SK-N-MC (cell line): Measurements from ENCODE around the gene PNMA8A.

Experiments
- DNase-seq: peaks from one replicate; pipeline ENCODE4 v3.0.0-alpha.2; 2011; ENCODE audit warnings: low read depth, low spot score
- H3K27ac ChIP-seq: fragments of 200-600 bp; sonication (generic); 2 replicates; pipeline ENCODE4 v1.5.1; 2016; ENCODE audit warnings: mixed run types
- H3K36me3 ChIP-seq: fragments of 200-600 bp; sonication (generic); 2 replicates; pipeline ENCODE4 v1.6.1; 2017; ENCODE audit warnings: antibody characterized with exemption, low read length, mixed read lengths; ENCODE audit not compliant: insufficient read depth
- H3K4me3 ChIP-seq: fragments of 200-600 bp; sonication (generic); 2 replicates; pipeline ENCODE4 v1.5.1; 2016
- H3K9ac ChIP-seq: fragments of 200-600 bp; sonication (generic); 2 replicates; pipeline ENCODE4 v1.8.0; 2017; ENCODE audit warnings: mixed run types, mixed read lengths; ENCODE audit not compliant: insufficient read length
- H3K9me3 ChIP-seq: fragments of 200-600 bp; sonication (generic); 2 replicates; pipeline ENCODE4 v1.6.1; 2017; ENCODE audit warnings: low read depth, mild to moderate bottlenecking, antibody characterized with exemption, low read length, moderate library complexity, mixed read lengths
- EZH2 ChIP-seq: fragments of 200-600 bp; sonication (generic); IDR thresholded peaks from one replicate; pipeline ENCODE4 v1.6.1; 2017; ENCODE audit warnings: antibody characterized with exemption
- FOXP2 ChIP-seq: optimal IDR thresholded peaks from 2 replicates; pipeline ENCODE3; 2011; ENCODE audit warnings: mild to moderate bottlenecking, moderate library complexity; ENCODE audit not compliant: insufficient read depth; ENCODE audit errors: extremely low read length, control extremely low read depth
- POLR2AphosphoS5 ChIP-seq: IDR thresholded peaks from 2 replicates; pipeline ENCODE4 v1.6.1; 2012; ENCODE audit warnings: mild to moderate bottlenecking, low read depth, low read length, borderline replicate concordance

The PNMA8A gene

DNA sequence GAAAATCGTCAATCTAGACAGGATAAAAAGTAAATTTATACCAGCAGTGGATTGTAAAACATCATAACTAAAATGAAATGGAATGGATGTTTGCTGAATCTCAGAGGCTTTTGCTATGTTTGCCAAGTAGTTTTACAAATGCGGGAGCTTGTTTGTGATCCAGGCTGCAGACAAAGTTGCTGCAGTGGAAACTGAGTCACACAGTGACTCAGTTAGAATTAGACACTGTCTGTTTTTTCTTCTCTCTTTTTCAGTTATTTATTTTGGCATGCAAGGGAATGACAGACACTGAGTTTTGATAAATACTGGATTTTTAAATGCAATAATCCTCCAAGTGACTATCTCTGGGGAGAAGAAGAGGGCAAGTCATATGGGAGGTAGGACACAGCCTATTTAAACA is 4.6 kb upstream of the PNMA8A start:
- TF ChIP-seq EZH2 (no peak), POLR2AphosphoS5 (no peak), FOXP2 (no peak)
- Histone ChIP-seq H3K27ac (no peak overlapping the region), H3K4me3 (no peak overlapping the region), H3K9ac (no peak overlapping the region), H3K9me3 (no peaks in the 10 kb centered on the region), H3K36me3 (no peaks in the 10 kb centered on the region)
- no peak for DNase-seq

DNA sequence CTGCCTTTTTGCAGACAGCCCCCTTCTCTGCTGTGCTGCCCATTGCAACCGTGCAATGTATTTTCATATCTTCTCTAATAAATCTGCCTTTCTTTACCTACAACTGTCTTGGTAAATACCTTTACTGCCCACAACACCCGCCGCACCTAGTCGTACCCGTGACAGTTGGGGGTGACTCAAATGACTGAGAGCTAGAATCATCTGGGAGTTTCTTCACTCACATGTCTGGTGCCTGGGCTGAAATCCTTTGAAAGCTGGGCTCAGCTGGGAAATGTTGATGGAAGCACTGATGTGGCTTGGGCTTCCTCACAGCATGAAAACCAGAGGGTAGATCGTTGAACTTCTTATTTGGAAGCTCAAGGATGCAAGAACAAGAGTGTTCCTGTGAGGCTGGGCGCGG is 2.8 kb upstream of the PNMA8A start:
- H3K27ac ChIP-seq: no peak overlapping the region
- no peak for DNase-seq
- H3K9ac ChIP-seq: no peak overlapping the region
- H3K36me3 ChIP-seq: no peaks in the 10 kb centered on the region; the same call in 1 of the 2 replicates
- no peaks in the 10 kb centered on the region for H3K9me3 ChIP-seq
- TF ChIP-seq EZH2 (no peak), POLR2AphosphoS5 (no peak), FOXP2 (no peak)
- H3K4me3 ChIP-seq: no peak overlapping the region

DNA sequence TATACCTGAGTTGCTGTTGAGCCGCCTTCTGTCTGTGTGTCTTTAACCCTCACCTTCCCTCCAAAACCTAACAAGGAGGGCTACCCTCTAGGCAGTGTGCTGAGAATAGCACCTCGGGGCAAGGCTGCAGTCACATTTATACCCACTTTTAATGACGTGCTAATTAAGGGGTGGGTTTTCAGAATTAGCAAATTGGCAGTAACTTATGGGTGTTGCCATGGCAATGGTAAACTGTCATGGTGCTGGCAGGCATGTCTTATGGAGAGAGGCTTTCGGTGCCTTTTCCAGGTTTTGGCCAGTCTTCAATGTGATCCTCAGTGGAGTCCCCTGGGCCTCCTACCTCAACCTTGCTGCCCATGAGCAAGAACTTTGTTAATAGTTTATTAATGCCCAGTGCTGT is 1.2 kb upstream of the PNMA8A start:
- H3K9me3 ChIP-seq: no peaks in the 10 kb centered on the region
- H3K36me3 ChIP-seq: no peaks in the 10 kb centered on the region; the same call in 1 of the 2 replicates
- no peak for DNase-seq
- no peak overlapping the region for H3K9ac ChIP-seq
- H3K4me3 ChIP-seq: no peak overlapping the region
- no peak overlapping the region for H3K27ac ChIP-seq
- no peak for TF ChIP-seq POLR2AphosphoS5
- no peak for TF ChIP-seq EZH2
- TF ChIP-seq FOXP2: no peak

DNA sequence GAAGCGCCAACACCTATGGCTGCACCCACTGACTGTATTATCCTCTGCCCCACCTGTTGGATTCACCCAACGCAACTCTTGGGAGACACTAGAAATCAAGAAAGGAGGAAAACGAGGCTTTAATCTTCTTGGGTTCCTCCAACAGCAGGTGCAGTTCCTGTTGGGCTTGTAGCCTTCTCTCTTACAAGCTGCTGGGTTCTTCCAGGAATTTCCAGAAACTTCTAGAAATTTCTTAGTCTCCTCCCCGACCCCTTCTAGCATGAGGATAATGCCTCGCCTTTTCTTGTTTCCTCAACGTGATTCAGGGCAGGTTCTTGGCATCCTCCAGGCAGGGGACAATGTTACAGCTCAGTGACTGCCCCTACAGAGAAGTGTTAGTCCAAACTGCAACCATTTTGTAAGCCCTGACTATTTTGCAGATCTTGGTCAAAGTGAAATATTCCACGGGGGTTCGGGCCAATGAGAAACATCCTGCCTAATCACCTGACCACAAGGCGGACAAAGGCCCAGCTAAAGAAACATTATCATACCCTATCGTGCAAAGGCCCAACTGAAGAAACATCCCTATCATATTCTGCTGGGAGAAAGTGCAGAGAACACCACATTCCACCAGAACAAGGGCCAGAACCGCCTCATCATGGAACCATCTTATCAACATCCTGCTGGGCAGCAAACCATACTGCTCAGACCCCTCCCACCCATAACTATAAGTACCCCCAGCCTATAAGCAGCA is 614 bp upstream of the PNMA8A start:
- Histone ChIP-seq H3K4me3 (peak overlapping the region; percentile 91), H3K9ac (no peak overlapping the region), H3K36me3 (no peaks in the 10 kb centered on the region; the same call in 1 of the 2 replicates), H3K9me3 (no peaks in the 10 kb centered on the region), H3K27ac (no peak overlapping the region)
- no peak for DNase-seq
- TF ChIP-seq FOXP2: no peak
- TF ChIP-seq EZH2: no peak
- no peak for TF ChIP-seq POLR2AphosphoS5

DNA sequence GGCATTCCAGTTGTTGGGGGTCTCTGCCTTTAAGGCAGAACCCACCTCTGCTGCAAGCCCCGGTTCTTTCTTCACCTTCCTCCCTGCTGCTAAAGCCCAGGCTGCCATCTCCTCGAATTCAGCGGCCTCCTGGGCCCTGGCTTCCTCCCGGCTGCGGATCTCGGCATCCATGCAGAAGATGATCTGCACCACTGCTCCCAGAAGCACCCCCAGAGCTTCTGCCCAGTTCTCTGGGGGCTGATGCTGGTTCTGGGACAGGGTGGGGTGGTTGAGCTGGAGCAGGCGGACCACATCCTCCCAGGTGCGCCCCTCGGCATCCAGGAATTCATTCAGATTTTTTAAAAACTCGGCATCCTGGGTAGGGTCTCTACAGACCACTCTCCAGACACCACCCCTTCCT is 987 bp downstream of the PNMA8A start:
- H3K4me3 ChIP-seq: peak overlapping the region; percentile 91

DNA sequence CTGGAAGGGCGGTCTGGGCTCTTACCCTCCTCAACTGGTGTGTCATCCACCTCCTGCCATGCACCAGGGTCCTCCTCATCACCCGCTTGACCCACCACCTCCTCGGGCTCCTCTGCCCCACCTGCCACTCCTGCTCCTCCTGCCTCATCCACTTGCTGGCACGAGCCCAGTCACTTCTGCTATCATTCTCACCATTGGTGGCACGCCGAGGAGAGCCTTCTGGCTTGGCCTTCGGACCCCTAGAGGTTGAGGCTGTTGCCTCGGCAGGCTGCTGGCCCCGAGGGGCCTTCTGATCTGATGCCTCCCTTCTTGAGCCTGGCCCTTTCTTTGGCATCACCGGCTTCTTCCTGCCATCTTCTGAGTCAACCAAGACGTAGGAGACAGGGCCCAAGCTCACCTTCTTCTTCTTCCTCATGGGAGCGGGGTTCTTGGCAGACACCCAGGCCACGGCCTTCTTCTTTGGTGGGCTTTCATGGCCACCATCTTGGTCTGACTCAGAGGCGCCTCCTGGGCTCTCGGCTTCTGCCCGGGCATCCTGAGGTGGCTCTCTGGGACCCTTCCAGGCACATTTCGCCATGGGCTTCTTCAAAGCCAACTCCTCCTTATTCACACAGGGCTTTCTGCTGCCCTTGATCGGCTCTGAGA is 1.7 kb downstream of the PNMA8A start:
- no peaks in the 10 kb centered on the region for H3K9me3 ChIP-seq
- no peak overlapping the region for H3K27ac ChIP-seq
- DNase-seq: no peak
- H3K4me3 ChIP-seq: no peak overlapping the region
- TF ChIP-seq FOXP2: no peak
- no peak for TF ChIP-seq EZH2
- TF ChIP-seq POLR2AphosphoS5: no peak
- H3K36me3 ChIP-seq: no peaks in the 10 kb centered on the region; the same call in 1 of the 2 replicates
- no peak overlapping the region for H3K9ac ChIP-seq

More for the DNA sequence above, 987 bp downstream of the PNMA8A start:
- Histone ChIP-seq H3K9me3 (no peaks in the 10 kb centered on the region), H3K36me3 (no peaks in the 10 kb centered on the region; the same call in 1 of the 2 replicates), H3K27ac (no peak overlapping the region), H3K9ac (no peak overlapping the region)
- no peak for TF ChIP-seq FOXP2
- no peak for TF ChIP-seq POLR2AphosphoS5
- no peak for DNase-seq

DNA sequence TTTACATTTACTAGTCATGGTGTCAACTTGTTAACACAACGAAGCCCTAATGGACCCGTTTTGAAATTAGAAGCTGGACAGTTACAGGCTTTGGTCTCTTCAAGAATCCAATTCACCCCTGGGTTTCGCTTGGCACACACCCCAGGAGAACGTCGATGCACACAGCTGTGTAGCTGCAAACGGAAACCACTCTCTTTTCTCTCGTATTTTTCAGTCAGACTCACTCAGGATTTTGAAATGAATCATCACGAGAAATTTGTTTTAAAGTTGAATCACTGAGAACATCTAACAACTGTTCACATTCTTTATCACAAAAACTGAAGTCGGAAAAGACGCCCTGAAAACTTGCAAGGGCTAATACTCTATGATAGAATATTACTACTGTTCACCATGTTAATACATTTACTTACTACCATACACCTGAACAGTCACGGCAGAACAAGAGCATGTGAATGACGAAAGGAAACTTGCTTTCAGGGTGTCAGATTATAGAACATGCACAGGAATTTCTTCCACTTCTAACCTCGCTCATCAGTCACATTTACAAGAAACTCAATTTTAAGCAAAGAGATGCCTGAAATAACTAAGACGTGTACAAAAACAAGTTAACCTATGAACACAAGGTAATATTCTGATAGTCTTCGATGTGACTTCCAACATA is 4.7 kb downstream of the PNMA8A start:
- Histone ChIP-seq H3K36me3 (no peaks in the 10 kb centered on the region; the same call in 1 of the 2 replicates), H3K9me3 (no peaks in the 10 kb centered on the region), H3K4me3 (no peak overlapping the region), H3K27ac (no peak overlapping the region), H3K9ac (no peak overlapping the region)
- TF ChIP-seq POLR2AphosphoS5: no peak
- DNase-seq: no peak

DNA sequence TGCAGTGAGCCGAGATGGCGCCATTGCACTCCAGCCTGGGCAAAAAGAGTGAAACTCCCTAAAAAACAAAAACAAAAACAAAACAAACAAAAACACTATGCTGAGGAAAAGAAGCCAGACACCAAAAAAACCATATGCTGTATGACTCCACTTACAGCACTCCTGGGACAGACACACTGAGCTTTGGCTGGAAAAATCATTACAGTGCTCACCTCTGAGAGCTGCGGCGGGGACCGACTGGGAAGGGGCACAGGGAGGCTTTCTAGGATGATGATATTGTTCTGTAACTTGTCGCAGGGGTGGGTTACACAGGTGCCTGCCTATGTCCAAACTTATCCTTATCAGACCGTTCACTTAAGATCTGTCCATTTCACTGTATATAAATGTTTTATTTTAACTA is 7.8 kb downstream of the PNMA8A start:
- TF ChIP-seq FOXP2: no peak
- no peak for TF ChIP-seq EZH2
- TF ChIP-seq POLR2AphosphoS5: no peak
- H3K36me3 ChIP-seq: no peaks in the 10 kb centered on the region; the same call in 1 of the 2 replicates
- no peak overlapping the region for H3K27ac ChIP-seq
- no peaks in the 10 kb centered on the region for H3K9me3 ChIP-seq
- H3K9ac ChIP-seq: no peak overlapping the region
- DNase-seq: no peak
- H3K4me3 ChIP-seq: no peak overlapping the region

DNA sequence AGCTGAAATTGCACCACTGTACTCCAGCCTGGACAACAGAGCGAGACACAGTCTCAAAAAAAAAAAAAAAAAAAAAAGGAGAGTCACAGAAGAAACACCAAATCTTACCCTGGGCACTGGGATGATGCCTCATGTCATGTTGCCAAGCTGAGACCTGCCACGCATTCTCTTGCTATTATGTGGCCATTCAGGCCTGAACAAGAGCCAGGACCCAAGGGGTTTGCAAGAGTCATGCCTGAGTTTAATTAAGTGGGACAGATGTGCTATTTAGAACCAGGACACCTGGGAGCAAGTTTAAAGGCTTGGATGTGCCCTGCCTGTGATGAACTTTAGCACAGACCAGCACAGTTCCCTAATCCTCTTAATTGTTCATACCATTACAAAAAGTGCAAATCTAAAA is 9.8 kb downstream of the PNMA8A start:
- H3K27ac ChIP-seq: no peak overlapping the region
- H3K9ac ChIP-seq: no peak overlapping the region
- no peaks in the 10 kb centered on the region for H3K36me3 ChIP-seq
- no peaks in the 10 kb centered on the region for H3K9me3 ChIP-seq
- no peak for DNase-seq
- no peak for TF ChIP-seq POLR2AphosphoS5
- no peak overlapping the region for H3K4me3 ChIP-seq
